Uterus (tissue), 4 donors: ENCODE measurements around the gene MOB2. TPM values are rescaled to one million over a fixed set of nuclear protein-coding genes. Genes with fewer than 3 reads are reported as not detected.
A peak's percentile ranks its signal among the peaks of the same experiment; 100 is the strongest.

Source experiments
- DNase-seq, 2 donors: peaks; one replicate each; pipeline ENCODE4 v3.0.0-alpha.2; 2019 to 2020
- H3K27ac ChIP-seq, 2 donors: fragments of 200-600 bp; sonication (generic); 1 replicate in 1 of 2; 2 replicates in 1 of 2; pipeline ENCODE4 v1.5.1; 2016 to 2018
- H3K27me3 ChIP-seq, 2 donors: fragments of 200-600 bp; sonication (generic); one replicate each; pipeline ENCODE4 v1.5.1; 2018 to 2019; ENCODE audit warnings: control low read depth in 1 of 2
- H3K36me3 ChIP-seq, 2 donors: fragments of 200-600 bp; sonication (generic); one replicate each; pipeline ENCODE4 v1.5.1; 2019; ENCODE audit warnings: control low read depth in 1 of 2
- H3K4me1 ChIP-seq, 2 donors: fragments of 200-600 bp; sonication (generic); one replicate each; pipeline ENCODE4 v1.5.1; 2018 to 2019; ENCODE audit warnings: control low read depth in 1 of 2
- H3K4me3 ChIP-seq, 2 donors: fragments of 200-600 bp; sonication (generic); 1 replicate in 1 of 2; 2 replicates in 1 of 2; pipeline ENCODE4 v1.5.1; 2018 to 2019; ENCODE audit warnings: mild to moderate bottlenecking in 1 of 2
- H3K9me3 ChIP-seq, 2 donors: fragments of 200-600 bp; sonication (generic); one replicate each; pipeline ENCODE4 v1.5.1; 2019; ENCODE audit warnings: control low read depth in 1 of 2
- POLR2A ChIP-seq, 2 donors: fragments of 450-650 bp; IDR thresholded peaks; one replicate each; pipeline ENCODE4 v1.6.1; 2016; ENCODE audit warnings: antibody characterized with exemption in 2 of 2, mild to moderate bottlenecking in 1 of 2, moderate library complexity in 1 of 2
- intact Hi-C: fragments of 100-400 bp; cut with DNase I; formaldehyde crosslinking; loops from one replicate; pipeline ENCODE4 v1.15.1; 2023; ENCODE audit warnings: low total_unique reads
- total RNA-seq, 4 donors: library from RNA; depleted of rRNA in 3 of 4; stranded (reverse); fragments of >200 nt in 3 of 4; gene quantifications; one replicate each; pipeline versions ENCODE4 v1.1.0 to v1.2.4, GENCODE V29; 2014 to 2023
- TF ChIP-seq, protein P1 (sequence below), 4 experiments: fragments of 200-600 bp in 2 of 4; fragments of 450-650 bp in 2 of 4; sonication (generic) in 2 of 4; IDR thresholded peaks; one replicate each; pipeline ENCODE4 v1.5.1; 2016 to 2019; ENCODE audit warnings: antibody characterized with exemption in 4 of 4, mild to moderate bottlenecking in 2 of 4, moderate library complexity in 1 of 4
- donor health status: DM: yes; HTN: yes; CAD: no.

MOB2 gene
- total RNA-seq, 4 donors from 2014 or later = 17.1 to 72.6 (median 23.6) TPM

DNA sequence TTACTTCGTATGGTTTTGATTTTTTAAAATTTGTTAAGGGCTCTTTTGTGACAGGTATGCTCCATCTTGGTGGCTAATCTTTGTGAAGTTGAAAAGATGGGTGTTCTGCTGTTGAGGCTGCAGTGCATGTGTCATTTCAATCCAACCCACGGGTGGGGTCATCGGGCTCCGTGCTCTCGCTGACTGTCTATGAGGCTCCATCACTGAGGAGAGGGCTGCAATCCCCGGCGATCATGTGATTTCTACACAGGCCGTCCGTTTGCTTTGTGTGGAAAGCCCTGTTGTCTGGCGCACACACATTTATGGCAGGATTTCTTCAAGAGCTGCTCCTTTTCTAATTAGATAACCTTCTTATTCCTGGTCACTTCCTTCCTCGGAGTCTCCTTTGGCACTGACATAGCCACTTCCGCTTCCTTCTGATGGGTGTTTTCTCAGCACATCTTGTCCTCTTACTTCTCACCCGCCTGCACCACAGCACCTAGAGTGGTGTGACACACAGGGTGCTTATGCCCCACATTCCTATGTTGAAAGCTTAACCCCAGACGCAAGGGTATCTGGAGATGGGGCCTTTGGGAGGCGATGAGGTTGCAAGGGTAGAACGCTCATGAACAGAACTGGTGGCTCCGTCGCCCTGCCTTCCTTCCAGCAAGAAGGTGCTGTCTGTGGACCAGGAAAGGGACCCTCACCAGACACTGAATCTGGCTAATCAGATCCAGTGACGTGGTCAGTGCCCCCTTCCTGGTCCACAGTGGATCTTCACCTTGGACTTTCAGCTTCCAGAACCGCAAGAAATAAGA lies 9.4 kb downstream of the MOB2 start:
- Histone ChIP-seq H3K27ac (no peak overlapping the region), H3K4me1 (peaks cover 0 to 10% of the 10 kb centered on the region in 2 donors), H3K4me3 (no peak overlapping the region), H3K36me3 (no peaks in the 10 kb centered on the region), H3K27me3 (no peaks in the 10 kb centered on the region), H3K9me3 (no peaks in the 10 kb centered on the region)
- intact Hi-C loops = no loop called here
- peak; percentile 8 to 10 for DNase-seq
- no peak for TF ChIP-seq POLR2A (IDR thresholded peaks at IDR 0.05)
- TF ChIP-seq, protein P1, sequence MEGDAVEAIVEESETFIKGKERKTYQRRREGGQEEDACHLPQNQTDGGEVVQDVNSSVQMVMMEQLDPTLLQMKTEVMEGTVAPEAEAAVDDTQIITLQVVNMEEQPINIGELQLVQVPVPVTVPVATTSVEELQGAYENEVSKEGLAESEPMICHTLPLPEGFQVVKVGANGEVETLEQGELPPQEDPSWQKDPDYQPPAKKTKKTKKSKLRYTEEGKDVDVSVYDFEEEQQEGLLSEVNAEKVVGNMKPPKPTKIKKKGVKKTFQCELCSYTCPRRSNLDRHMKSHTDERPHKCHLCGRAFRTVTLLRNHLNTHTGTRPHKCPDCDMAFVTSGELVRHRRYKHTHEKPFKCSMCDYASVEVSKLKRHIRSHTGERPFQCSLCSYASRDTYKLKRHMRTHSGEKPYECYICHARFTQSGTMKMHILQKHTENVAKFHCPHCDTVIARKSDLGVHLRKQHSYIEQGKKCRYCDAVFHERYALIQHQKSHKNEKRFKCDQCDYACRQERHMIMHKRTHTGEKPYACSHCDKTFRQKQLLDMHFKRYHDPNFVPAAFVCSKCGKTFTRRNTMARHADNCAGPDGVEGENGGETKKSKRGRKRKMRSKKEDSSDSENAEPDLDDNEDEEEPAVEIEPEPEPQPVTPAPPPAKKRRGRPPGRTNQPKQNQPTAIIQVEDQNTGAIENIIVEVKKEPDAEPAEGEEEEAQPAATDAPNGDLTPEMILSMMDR (IDR thresholded peaks at IDR 0.05) = no peak

DNA sequence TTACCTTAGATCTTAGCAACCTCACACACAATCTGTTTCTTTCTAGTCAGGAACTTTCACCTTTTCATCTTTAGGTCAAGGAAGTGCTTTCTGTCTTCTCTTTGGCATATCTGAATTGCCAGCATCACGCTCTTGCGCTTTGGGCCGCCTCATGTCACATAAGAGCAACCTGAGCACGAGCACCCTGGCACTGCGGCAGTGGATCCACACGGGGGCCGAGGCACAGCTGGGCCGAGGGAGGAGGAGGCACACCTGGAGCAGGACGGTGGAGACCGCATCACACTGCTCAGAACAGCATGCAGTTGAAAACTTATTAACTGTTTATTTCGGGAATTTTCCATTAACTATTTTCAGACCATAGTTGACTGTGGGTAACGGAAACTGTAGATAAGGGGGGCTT lies 10.7 kb downstream of the MOB2 start:
- no peaks in the 10 kb centered on the region for H3K9me3 ChIP-seq
- no peak overlapping the region for H3K4me3 ChIP-seq
- H3K36me3 ChIP-seq = no peaks in the 10 kb centered on the region
- no peak for TF ChIP-seq POLR2A (IDR thresholded peaks at IDR 0.05)
- TF ChIP-seq, protein P1 (IDR thresholded peaks at IDR 0.05) = no peak
- intact Hi-C loops = no loop called here
- H3K27me3 ChIP-seq = no peaks in the 10 kb centered on the region
- peaks cover 0 to 1% of the 10 kb centered on the region in 2 donors for H3K4me1 ChIP-seq
- H3K27ac ChIP-seq = no peak overlapping the region
- DNase-seq = no peak

- H3K4me1 ChIP-seq = no peaks in the 10 kb centered on the region
- intact Hi-C loops = no loop called here
- no peak for TF ChIP-seq POLR2A (IDR thresholded peaks at IDR 0.05)
- TF ChIP-seq, protein P1 (IDR thresholded peaks at IDR 0.05) = no peak
- DNase-seq = peak in 1 of 2 donors; percentile 12
- no peak overlapping the region for H3K4me3 ChIP-seq
- H3K9me3 ChIP-seq = no peaks in the 10 kb centered on the region
- no peaks in the 10 kb centered on the region for H3K36me3 ChIP-seq
- no peak overlapping the region for H3K27ac ChIP-seq
- no peaks in the 10 kb centered on the region for H3K27me3 ChIP-seq
Measured at GRCh38 chr11:1473786-1474185, 12.8 kb downstream of the MOB2 start.

GRCh38 chr11:1473011-1473628 lies 13.5 kb downstream of the MOB2 start:
- TF ChIP-seq, protein P1 (IDR thresholded peaks at IDR 0.05) = no peak
- no peak for TF ChIP-seq POLR2A (IDR thresholded peaks at IDR 0.05)
- H3K36me3 ChIP-seq = no peaks in the 10 kb centered on the region
- intact Hi-C loops = no loop called here
- H3K27me3 ChIP-seq = no peaks in the 10 kb centered on the region
- H3K27ac ChIP-seq = no peak overlapping the region
- no peaks in the 10 kb centered on the region for H3K9me3 ChIP-seq
- H3K4me1 ChIP-seq = no peaks in the 10 kb centered on the region
- no peak overlapping the region for H3K4me3 ChIP-seq
- DNase-seq = peak; percentile 8
